GM18511 (cell line): Measurements from ENCODE around the gene TRPV3.
"Not testable (repeated sequence)": the region's sequence is repeated elsewhere in the genome, so short reads cannot be mapped to it uniquely, and the experiment has no call there.

Experiments used
- ATAC-seq: cut with Tn5 transposase; IDR thresholded peaks from one replicate; pipeline ENCODE4 v1.9.1; 2021; ENCODE audit warnings: mild to moderate bottlenecking, moderate library complexity; ENCODE audit not compliant: unreplicated experiment

Gene TRPV3

GRCh38 chr17:3557768-3558583, at the start of gene TRPV3:
Gene TRPV3, minus strand, starts transcription at chr17:3557812. Its CDS starts 2,962 bp downstream, at chr17:3554850.
- peak; percentile 55 for ATAC-seq

- no peak for ATAC-seq
Measured at GRCh38 chr17:3603870-3604259, 46.3 kb upstream of the TRPV3 start.

DNA sequence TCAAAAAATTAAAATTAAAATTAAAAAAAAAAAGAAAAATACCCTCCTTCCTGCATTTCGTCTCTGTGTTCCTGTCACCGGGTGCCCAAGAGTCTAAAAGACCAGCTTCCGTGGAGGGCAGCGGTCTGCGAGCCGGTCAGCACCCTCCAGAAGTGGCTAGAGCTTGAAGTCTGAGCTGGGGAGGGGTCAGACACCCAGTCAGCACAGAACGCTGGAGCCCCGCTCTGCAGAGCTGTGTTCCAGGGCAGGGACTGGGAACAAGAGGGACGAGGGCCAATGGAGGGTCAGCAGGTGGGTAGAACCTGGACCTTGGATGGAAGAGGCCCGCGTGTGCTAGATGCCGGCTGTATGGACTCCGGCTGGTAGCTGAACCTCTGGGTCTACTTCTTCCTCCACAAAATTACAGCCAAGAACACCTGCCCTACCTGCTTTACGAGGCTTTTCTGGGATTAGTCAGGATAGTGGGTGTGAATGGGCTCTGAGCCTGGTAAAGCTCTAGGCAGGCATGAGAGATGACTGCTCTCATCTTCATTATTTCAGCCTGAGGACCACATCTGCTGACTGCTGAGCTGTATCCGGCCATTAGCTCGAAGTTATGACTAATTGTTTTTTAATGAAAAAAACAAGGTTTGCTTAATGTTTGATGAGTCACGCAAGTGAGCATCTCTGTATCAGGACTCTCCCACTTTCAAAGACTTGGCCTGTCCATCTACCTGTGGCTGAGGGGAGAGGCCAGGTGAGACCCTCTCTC, 45.7 kb upstream of the TRPV3 start:
- ATAC-seq, result no peak

GRCh38 chr17:3602499-3602898, 44.9 kb upstream of the TRPV3 start:
- ATAC-seq, result no peak

DNA sequence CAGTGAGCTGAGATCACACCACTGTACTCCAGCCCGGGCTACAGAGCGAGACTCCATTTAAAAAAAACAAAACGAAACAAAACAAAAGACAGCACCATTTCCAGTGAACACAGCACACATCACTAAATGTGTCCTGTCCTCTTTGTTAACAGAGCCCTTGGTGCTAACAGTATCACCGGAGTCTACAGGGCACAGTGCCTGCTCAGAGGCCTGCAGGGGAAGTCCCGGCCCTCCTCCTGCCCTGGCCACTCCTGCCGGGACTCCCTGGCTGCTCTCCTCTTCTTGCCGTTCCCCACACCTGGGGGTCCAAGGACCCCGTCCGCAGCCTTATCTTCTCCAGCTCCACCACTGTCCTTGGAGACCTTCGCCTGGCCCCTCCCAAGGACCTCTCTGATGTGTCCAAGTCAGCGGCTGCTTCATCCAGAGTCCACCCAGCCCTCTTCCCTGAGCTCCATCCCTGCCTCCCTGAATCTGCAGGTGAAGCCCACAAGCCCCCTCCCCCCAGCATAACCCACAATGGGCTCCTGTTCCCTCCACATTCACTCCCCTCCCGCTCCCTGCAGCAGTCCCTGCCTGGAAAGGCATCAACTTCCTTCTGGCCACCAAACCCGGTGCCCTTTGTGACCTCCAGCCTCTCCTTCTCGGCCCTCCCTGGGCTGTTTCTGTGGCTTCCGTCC, 43.1 kb upstream of the TRPV3 start:
- no peak for ATAC-seq

- ATAC-seq, result no peak
Measured at GRCh38 chr17:3598078-3598477, 40.5 kb upstream of the TRPV3 start.

DNA sequence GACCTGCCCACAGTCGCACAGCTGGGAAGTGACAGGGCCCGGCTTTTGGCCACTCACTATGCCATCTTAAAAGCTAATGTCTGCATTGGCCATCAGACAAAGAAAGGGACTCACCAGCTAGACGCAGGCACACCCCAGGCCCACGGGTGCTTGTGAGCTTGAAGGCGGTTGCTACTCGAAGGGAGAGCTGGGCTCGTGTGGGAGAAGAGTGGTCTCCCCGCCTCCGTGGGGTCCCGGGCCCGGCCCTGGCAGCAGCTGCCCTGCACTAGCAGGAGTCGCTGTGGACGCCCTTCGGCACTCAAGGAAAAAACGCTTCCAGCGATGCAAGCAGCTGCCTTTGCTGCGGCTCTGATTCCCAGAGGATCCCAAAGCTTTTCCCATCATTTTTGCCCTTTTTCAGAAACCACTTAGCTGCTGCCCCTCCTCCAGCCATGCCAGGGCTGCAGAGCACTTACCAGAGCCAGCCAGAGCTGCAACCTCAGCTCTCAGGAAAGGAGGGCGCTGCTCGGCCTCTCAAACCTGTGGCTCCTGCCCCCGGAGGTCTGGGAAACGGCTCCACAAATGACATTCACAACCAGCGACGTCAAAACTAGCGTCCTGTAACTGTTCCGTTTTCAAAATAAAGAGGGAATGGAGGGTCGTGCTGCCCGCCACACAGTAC, 39.3 kb upstream of the TRPV3 start:
- ATAC-seq, result no peak

- no peak for ATAC-seq
Measured at GRCh38 chr17:3594976-3595375, 37.4 kb upstream of the TRPV3 start.

DNA sequence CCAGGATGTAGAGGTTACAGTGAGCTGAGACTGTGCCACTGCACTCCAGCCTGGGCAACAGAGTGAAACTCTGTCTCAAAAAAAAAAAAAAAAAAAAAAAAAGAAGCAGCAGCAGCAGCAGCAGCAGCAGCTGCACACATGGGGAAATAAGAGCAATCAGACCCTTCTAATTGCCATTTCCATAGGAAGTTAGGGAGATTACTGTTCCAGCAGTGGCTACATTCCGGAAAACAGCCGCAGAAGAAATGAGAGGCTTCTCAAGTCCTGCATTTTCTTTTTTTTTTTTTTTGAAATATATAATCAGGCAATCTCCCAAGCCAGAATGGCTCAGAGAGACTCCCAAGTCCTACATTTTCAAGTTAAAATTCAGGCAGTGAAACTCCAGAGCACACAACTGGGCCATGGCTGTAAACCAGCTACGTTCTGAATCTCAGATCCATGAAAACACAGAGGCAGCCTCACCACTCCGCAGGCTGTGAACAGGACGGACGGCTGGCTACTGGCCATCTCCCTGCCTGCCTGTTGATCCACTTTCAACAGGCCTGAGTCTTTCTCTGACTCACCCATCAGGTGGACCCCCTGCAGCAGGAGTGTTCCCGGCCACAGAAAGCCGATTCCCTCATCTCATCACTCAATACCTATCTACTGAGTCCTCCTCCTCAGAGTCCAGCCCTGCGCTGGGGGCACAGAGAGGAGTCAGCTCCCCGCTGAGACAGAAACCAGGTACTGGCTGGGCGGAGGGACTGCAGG, 36.6 kb upstream of the TRPV3 start:
- ATAC-seq, result no peak

GRCh38 chr17:3593384-3593783, 35.8 kb upstream of the TRPV3 start:
- ATAC-seq, result no peak

DNA sequence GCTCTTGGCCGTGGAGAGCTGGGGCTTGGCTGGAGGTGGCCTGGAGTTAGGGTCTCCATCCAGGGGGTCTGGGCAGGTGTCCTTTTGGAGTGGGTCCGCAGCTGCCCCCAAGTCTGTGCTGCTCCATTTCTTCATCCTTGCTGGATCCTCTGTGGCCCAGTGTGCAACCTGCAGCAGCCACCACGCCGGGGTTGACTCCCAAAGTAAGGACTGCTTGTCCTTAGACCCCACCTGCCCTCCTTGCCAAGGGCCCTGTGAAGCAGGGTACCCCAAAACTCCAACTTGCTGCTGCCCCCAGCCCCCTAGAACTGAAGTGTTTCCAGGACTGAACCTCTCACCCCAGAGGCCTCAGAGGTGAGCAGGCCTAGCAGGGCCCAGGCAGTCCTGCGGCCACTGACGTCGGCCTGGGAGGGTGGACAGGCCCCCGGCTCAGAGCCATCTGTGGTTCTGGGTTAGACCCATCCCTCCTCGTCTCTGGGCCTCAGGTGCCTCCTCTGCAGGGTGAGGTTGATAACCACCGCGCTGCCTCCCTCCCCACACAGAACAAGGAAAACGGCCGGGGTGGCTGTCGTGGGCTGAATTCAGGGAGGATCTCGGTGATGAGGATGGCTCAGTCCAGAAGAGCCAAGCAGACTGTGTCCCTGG, 34.7 kb upstream of the TRPV3 start:
- no peak for ATAC-seq

GRCh38 chr17:3590768-3591167, 33.2 kb upstream of the TRPV3 start:
- no peak for ATAC-seq

DNA sequence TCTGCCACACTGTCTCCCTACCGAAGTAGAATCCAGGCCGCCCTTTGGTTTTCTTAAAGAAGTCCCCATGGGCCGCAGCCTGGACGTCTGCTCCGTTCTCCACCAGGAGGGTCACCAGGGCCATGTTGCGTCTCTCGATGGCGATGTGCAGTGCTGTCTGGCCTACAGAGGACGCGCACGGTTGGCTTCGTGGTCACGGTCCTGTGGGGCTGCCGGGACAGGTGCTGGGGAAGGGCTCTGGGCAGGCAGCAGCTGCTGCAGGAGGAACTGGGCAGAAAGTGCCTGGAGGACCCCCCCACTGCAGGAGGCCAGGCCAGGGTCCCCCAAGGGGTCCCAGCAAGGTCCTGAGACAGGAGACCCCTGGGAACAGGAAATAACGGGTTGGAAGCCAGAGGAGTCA, 32.6 kb upstream of the TRPV3 start:
- ATAC-seq, result no peak

DNA sequence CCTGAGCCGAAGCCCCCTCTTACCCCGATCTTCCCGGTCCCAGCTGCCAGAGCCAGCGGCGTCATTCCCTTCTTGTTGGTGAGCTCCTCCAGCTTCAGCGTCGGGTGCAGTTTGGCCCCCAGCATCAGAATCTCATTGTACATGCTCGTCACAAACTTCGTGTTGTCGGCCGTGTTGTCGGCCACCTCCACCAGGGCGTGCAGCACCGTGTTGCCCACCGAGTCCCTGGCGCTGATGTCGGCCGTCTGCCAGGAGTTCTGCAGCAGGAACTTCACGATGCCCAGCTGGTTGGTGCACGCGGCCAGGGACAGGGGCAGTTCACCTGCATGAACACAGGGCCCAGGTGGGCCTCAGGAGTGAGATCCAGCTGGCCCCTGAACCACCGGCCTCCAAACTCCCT, 32.2 kb upstream of the TRPV3 start:
- no peak for ATAC-seq

- no peak for ATAC-seq
Measured at GRCh38 chr17:3585826-3586225, 28.2 kb upstream of the TRPV3 start.

- ATAC-seq, result no peak
Measured at GRCh38 chr17:3583456-3583855, 25.8 kb upstream of the TRPV3 start.

DNA sequence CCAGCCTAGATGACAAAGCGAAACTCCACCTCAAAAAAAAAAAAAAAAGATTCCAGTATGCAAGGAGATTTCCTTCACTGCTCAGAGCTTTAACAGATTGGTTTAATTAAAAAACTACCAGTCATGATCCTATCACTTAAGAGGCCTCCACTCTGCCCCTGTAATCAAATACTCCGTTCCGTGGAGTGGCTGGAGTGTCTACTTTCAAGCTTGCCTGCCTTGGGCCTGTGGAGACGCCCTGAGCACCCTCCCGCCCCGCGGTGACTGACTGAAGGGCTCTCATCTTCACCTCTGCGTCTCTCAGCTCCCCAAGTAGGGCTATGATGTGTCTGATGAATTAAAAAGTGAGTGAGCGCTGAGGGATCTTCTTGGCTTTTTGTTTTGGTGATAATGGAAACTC, 25.3 kb upstream of the TRPV3 start:
- ATAC-seq, result no peak

DNA sequence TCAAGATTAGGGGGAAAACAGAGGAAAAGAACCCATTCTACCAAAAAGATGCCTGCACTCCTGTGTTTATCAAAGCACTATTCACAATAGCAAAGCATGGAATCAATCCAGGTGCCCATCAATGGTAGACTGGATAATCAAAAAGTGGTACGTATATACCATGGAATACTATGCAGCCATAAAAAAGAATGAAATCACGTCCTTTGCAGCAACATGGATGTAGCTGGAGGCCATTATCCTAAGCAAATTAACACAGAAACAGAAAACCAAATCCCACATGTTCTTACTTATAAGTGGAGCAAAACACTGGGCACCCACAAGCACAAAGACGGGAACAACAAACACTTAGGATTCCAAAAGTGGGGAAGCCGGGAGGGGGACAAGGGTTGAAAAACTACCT, 21.1 kb upstream of the TRPV3 start:
- not testable (repeated sequence) for ATAC-seq

GRCh38 chr17:3576970-3577369, 19.4 kb upstream of the TRPV3 start:
- ATAC-seq, result no peak

GRCh38 chr17:3575511-3575910, 17.9 kb upstream of the TRPV3 start:
- no peak for ATAC-seq
